PC-9 (cell line): ENCODE results near the gene TNC. TPM values are rescaled to one million over a fixed set of nuclear protein-coding genes. Genes with fewer than 3 reads are reported as not detected.

ENCODE experiments used
- BruUV-seq: library from RNA; stranded (reverse); fragments of 400-500 nt; replicated peaks from 2 replicates; lab custom pipeline; 2021; lab: Mats Ljungman, UMichigan
- CTCF ChIA-PET: fragments of 300-600 bp; sonication (Branson Sonifier 250); formaldehyde crosslinking; loops from one replicate; lab custom pipeline; 2022; ENCODE audit warnings: antibody characterized with exemption; lab: Charles Lee
- POLR2A ChIA-PET: fragments of 300-600 bp; sonication (Branson Sonifier 250); formaldehyde crosslinking; loops from one replicate; lab custom pipeline; 2022; ENCODE audit warnings: antibody characterized with exemption; ENCODE audit not compliant: unreplicated experiment; lab: Charles Lee
- DNase-seq, 2 experiments: peaks; one replicate each; pipeline versions ENCODE4 v3.0.0 to v3.0.0-alpha.2; 2015 to 2022; ENCODE audit warnings: mixed read lengths in 1 of 2
- H2AFZ ChIP-seq: fragments of 200-600 bp; sonication (generic); 2 replicates; pipeline ENCODE4 v1.8.1; 2017; ENCODE audit warnings: antibody characterized with exemption
- H3F3A ChIP-seq: fragments of 200-600 bp; sonication (generic); 2 replicates; pipeline ENCODE4 v1.8.1; 2017; ENCODE audit warnings: antibody characterized with exemption, mild to moderate bottlenecking, low read depth; ENCODE audit not compliant: insufficient read depth
- H3K27ac ChIP-seq: fragments of 200-600 bp; sonication (generic); 2 replicates; pipeline ENCODE4 v1.6.1; 2016; ENCODE audit warnings: mixed run types
- H3K27me3 ChIP-seq: fragments of 200-600 bp; sonication (generic); 2 replicates; pipeline ENCODE4 v1.6.1; 2016; ENCODE audit warnings: low read depth, mixed run types; ENCODE audit not compliant: insufficient read depth
- H3K36me3 ChIP-seq: fragments of 200-600 bp; sonication (generic); 2 replicates; pipeline ENCODE4 v1.6.1; 2016; ENCODE audit warnings: low read depth, mixed run types
- H3K4me1 ChIP-seq: fragments of 200-600 bp; sonication (generic); replicated peaks from 2 replicates; pipeline ENCODE4 v1.6.1; 2016; ENCODE audit warnings: mixed run types; ENCODE audit not compliant: insufficient read depth
- H3K4me2 ChIP-seq: fragments of 200-600 bp; sonication (generic); 2 replicates; pipeline ENCODE4 v1.6.1; 2017; ENCODE audit warnings: mixed run types
- H3K4me3 ChIP-seq: fragments of 200-600 bp; sonication (generic); 2 replicates; pipeline ENCODE4 v1.6.1; 2016; ENCODE audit warnings: mixed run types
- H3K79me2 ChIP-seq: fragments of 200-600 bp; sonication (generic); 2 replicates; pipeline ENCODE4 v1.6.1; 2017; ENCODE audit warnings: low read depth, mixed run types
- H3K9me2 ChIP-seq: fragments of 200-600 bp; sonication (generic); 2 replicates; pipeline ENCODE4 v1.8.1; 2017; ENCODE audit warnings: mild to moderate bottlenecking; ENCODE audit not compliant: insufficient read depth
- H3K9me3 ChIP-seq: fragments of 200-600 bp; sonication (generic); 2 replicates; pipeline ENCODE4 v1.8.1; 2016; ENCODE audit warnings: low read depth; ENCODE audit not compliant: insufficient read depth
- H4K20me1 ChIP-seq: fragments of 200-600 bp; sonication (generic); 2 replicates; pipeline ENCODE4 v1.8.1; 2017; ENCODE audit not compliant: insufficient read depth
- EZH2 ChIP-seq: fragments of 200-600 bp; sonication (generic); IDR thresholded peaks from 2 replicates; pipeline ENCODE4 v1.8.0; 2017; ENCODE audit warnings: antibody characterized with exemption, low read depth
- intact Hi-C: fragments of 100-400 bp; cut with micrococcal nuclease; formaldehyde crosslinking; loops from one replicate; pipeline ENCODE4 v1.10.0; 2022; ENCODE audit not compliant: unreplicated experiment
- total RNA-seq: library from RNA; stranded (reverse); gene quantifications from 2 replicates; pipeline ENCODE4 v1.2.3, GENCODE V29; 2021
- TF ChIP-seq, protein P1 (sequence below): fragments of 200-600 bp; sonication (generic); conservative IDR thresholded peaks from 2 replicates; pipeline ENCODE4 v1.6.1; 2017; ENCODE audit warnings: mixed run types, antibody characterized with exemption, mild to moderate bottlenecking, moderate library complexity

Gene TNC
- total RNA-seq, 1 experiment from 2014 or later = 1.1 TPM

DNA sequence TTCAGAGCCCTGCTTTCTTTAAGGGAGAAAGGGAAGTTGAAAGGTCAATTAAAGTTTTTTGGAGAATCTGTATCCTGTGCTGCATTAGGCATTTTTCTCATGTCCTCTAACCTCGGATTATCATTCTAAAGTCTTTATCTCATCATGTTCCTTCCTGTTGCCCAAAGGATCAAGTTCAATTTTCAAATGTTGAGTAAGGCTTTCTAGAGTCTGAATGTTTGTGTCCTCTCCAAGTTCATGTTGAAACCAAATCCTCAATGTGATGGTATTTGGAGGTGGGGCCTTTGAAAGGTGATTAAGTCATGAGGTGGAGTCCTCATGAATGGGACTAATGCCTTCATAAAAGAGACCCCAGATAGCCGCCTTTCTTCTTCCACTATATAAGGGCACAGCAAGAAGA is 20.2 kb upstream of the TNC start:
- BruUV-seq = no TSS peak
- Histone ChIP-seq H3K4me2 (no peak overlapping the region), H3K27ac (no peak overlapping the region), H4K20me1 (no peaks in the 10 kb centered on the region), H3K4me3 (no peak overlapping the region), H3K9me3 (peaks cover 7% of the 10 kb centered on the region; the same call in 1 of the 2 replicates), H3K79me2 (no peaks in the 10 kb centered on the region), H2AFZ (no peak overlapping the region), H3K9me2 (no peaks in the 10 kb centered on the region), H3K27me3 (no peaks in the 10 kb centered on the region; the same call in 1 of the 2 replicates), H3K4me1 (no peaks in the 10 kb centered on the region), H3F3A (no peaks in the 10 kb centered on the region), H3K36me3 (no peaks in the 10 kb centered on the region)
- intact Hi-C loops = no loop called here
- no peak for TF ChIP-seq EZH2
- TF ChIP-seq, protein P1, sequence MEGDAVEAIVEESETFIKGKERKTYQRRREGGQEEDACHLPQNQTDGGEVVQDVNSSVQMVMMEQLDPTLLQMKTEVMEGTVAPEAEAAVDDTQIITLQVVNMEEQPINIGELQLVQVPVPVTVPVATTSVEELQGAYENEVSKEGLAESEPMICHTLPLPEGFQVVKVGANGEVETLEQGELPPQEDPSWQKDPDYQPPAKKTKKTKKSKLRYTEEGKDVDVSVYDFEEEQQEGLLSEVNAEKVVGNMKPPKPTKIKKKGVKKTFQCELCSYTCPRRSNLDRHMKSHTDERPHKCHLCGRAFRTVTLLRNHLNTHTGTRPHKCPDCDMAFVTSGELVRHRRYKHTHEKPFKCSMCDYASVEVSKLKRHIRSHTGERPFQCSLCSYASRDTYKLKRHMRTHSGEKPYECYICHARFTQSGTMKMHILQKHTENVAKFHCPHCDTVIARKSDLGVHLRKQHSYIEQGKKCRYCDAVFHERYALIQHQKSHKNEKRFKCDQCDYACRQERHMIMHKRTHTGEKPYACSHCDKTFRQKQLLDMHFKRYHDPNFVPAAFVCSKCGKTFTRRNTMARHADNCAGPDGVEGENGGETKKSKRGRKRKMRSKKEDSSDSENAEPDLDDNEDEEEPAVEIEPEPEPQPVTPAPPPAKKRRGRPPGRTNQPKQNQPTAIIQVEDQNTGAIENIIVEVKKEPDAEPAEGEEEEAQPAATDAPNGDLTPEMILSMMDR = no peak
- CTCF ChIA-PET = no interaction called here
- POLR2A ChIA-PET = no interaction called here
- DNase-seq = no peak

DNA sequence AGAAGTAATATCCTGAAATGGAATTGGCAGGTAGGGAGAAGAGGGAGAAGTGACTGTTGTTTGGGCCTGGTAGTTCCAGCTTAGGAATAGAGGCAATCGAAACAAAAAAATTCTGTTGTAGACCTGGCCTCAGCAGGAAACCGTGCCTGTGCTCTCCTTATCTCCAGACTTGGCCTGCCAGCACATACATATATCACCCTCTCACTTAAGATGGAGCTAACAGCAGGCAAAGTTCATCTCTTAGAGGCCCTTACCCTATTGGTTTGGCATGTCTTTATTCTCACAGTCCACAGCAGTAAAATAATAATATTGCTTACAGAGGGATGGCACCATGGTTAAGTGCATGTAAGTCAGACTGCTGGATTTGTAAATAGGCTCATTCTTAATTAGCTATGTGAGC is 19.6 kb upstream of the TNC start:
- no peaks in the 10 kb centered on the region for H3F3A ChIP-seq
- no peaks in the 10 kb centered on the region; the same call in 1 of the 2 replicates for H3K27me3 ChIP-seq
- no peaks in the 10 kb centered on the region for H4K20me1 ChIP-seq
- H2AFZ ChIP-seq = no peak overlapping the region
- BruUV-seq = no TSS peak
- no peak overlapping the region for H3K4me2 ChIP-seq
- no peaks in the 10 kb centered on the region for H3K9me2 ChIP-seq
- no peak overlapping the region for H3K4me3 ChIP-seq
- H3K9me3 ChIP-seq = peaks cover 7% of the 10 kb centered on the region; the same call in 1 of the 2 replicates
- TF ChIP-seq EZH2 = no peak
- TF ChIP-seq, protein P1 = no peak
- no peaks in the 10 kb centered on the region for H3K79me2 ChIP-seq
- intact Hi-C loops = no loop called here
- DNase-seq = no peak
- H3K4me1 ChIP-seq = no peaks in the 10 kb centered on the region
- H3K36me3 ChIP-seq = no peaks in the 10 kb centered on the region
- CTCF ChIA-PET = no interaction called here
- no peak overlapping the region for H3K27ac ChIP-seq
- POLR2A ChIA-PET = no interaction called here

DNA sequence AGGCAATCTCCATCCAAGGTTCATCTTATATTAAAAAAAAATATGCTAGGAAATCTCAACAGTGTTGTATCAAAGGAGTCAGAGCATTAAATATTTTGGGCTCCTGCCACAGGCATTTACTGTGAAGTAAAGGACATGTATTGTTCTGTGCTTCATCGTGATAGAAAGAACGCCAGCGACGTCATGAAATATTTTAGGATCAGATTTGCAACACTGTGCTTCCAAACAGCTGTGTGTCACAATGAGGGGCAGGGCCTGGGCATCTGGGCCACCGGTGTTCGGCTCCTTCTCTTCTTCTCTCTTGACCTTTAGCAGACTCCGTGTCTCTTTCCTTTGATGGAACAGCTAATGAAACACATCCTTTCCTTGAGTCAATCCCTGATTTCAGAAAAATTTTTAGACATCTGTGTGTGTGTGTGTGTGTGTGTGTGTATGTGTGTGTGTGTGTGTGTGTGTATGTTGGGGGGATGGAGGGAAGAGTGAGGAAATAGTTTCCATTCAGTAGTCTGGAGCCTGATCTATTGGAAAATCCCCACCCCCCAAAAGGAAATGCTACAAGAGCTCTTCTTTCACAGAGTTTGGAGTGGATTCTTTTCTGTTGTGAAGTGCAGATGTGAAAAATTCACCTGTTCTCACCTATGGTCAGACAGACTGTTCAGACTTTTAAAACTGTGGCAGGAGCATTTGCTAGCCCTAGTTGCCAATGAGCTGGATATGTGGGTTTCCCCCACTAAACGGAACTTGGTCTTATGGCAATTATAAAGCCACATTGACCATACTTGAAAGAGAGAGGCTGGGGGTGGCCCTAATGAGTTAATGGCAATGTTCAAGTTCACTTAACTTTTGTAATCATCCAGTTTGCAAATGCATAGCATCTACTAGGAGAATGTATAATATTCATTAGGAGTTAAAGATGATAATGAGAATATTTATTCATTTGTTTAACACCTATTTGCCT is 18.1 kb upstream of the TNC start:
- no peak for TF ChIP-seq EZH2
- TF ChIP-seq, protein P1 = no peak
- no peak overlapping the region for H3K27ac ChIP-seq
- H3K27me3 ChIP-seq = no peaks in the 10 kb centered on the region; the same call in 1 of the 2 replicates
- H4K20me1 ChIP-seq = no peaks in the 10 kb centered on the region; the same call in 1 of the 2 replicates
- H3F3A ChIP-seq = no peaks in the 10 kb centered on the region
- no peak overlapping the region for H2AFZ ChIP-seq
- no peaks in the 10 kb centered on the region; the same call in none of the 2 replicates for H3K9me3 ChIP-seq
- DNase-seq = no peak
- no TSS peak for BruUV-seq
- no peaks in the 10 kb centered on the region for H3K9me2 ChIP-seq
- ChIA-PET CTCF (no interaction called here), POLR2A (no interaction called here)
- H3K4me1 ChIP-seq = no peaks in the 10 kb centered on the region
- H3K4me3 ChIP-seq = no peak overlapping the region
- H3K36me3 ChIP-seq = no peaks in the 10 kb centered on the region
- intact Hi-C loops = no loop called here
- H3K79me2 ChIP-seq = no peaks in the 10 kb centered on the region
- H3K4me2 ChIP-seq = no peak overlapping the region
